GM18909 (cell line): ENCODE data around the gene DNAI4.
"Not testable (repeated sequence)": the region's sequence is repeated elsewhere in the genome, so short reads cannot be mapped to it uniquely, and the experiment has no call there.

Source experiments
- ATAC-seq: cut with Tn5 transposase; IDR thresholded peaks from one replicate; pipeline ENCODE4 v1.9.1; 2021; ENCODE audit warnings: mild to moderate bottlenecking; ENCODE audit not compliant: unreplicated experiment, poor library complexity

The DNAI4 gene

DNA sequence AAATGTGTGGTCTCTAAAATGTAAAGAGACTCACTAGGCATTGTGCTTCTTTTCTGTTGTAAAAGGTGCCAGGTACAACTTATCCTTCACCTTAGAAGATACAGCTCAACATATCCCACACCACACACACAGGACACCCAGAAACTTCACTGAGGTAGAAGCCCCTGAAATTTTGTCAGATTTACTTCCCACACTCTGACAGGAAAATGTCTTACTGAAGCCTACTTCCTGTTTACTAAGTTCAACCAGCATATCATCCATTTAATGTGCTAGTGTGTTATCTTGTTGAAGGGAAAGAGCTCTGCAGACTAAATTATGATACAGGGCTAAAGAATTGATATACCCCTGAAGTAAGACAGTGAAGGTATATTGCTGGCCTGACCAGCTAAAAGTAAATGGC is 83.7 kb downstream of the DNAI4 start:
- no peak for ATAC-seq

DNA sequence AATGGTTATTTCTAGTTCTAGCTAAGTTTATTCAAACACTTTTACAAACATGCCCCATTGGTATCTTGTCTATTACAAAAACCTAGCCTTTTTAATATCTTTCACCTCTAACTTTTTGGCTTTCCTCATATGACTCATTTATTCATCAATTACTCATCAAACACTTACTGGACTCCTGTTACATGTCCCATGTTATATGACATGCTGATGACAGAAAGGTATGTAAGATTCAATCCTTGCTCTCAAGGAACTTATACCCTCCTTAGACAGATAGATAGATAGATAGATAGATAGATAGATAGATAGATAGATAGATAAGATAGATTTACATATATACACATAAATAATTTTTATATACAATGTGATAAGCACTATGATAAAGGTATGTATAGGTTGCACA is 89.7 kb downstream of the DNAI4 start:
- no peak for ATAC-seq

DNA sequence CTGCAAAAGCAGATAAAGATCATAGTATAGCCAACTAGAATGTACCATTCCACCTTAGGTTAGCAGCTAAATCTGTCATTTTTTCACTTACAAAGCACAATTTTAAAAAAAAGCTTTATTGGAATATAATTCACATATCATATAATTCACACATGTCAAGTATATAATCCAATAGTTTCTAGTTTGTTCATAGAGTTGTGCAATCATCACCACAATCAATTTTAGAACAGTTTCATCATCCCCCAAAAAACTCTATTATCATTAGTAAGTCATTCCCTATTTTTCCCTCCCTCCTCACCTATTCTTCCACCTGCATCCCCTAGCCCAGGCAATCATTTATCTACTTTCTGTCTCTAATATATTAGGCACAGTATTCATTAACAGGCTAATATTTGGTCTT is 91.5 kb downstream of the DNAI4 start:
- ATAC-seq = no peak

DNA sequence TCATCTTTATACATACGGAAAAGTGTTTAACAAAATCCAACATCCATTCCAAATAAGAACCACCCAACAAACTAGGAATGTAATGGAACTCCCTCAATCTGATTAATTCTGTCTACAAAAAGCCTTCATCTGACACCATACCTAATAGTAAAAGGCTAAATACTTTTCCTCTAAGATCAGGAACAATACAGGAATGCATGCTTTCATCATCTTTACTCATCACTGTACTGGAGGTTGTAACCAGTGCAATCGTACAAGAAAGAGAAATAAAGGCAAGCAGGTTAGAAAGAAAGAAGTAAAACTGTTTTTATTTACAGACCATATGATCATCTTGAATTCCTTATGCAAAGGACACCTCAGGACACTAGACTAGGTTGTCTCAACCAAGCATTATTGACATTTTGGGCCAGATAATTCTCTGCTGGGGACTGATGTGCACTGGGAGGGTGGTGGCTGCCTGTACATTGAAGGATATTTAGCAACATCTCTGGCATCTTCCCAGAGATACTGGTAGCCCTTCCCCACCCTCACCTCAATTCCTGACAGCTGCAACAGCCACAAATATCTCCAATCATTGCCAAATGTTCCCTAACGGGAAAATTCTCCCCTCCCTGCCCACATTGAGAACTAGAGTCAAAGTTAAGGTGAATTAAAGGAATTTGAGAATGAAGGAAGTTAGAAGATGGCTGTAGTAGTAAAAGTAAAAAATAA is 93.0 kb downstream of the DNAI4 start:
- ATAC-seq = no peak

DNA sequence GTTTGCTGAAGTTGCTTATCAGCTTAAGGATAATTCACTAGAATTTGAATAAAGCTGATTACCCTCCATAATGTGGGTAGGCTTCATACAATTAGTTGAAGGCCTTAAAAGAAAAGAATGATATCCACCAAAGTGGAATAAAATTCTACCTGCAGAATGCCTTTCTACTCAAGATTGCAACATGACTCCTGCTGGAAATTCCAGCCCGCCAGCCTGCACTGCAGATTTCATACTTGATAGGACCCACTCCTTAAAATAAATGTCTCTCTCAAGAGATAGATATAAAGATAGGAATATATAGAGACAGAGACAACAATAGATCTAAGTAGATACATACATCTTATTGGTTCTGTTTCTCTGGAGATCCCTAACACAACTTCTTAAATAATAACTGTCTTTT is 99.9 kb downstream of the DNAI4 start:
- no peak for ATAC-seq

DNA sequence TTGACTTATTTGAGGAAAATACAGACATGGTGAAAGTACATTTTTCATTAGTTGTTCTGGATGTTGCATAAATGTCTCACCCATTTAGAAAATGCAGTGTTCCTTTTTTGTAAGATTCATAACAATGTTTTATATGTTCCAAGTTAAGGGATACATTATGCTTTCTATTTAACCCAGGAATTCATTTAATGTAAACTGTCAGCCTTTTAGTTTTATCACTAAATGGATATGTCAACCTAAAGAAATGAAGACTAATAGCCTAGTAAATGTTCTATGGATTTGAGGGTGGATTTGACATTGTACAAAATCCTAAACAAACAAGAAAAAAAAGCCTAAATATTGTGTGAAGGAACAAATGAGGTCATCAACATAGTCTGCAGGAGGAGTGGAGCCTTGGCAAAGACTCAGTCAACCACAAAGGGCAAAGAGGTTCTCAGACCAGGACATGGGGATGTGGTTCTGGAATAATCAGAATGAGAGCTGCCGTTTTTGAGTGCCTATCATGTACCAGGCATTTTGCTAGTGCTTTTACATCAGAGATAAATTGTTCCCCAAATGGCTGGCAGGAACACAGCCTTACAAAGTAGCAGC is 114.8 kb downstream of the DNAI4 start:
- no peak for ATAC-seq

DNA sequence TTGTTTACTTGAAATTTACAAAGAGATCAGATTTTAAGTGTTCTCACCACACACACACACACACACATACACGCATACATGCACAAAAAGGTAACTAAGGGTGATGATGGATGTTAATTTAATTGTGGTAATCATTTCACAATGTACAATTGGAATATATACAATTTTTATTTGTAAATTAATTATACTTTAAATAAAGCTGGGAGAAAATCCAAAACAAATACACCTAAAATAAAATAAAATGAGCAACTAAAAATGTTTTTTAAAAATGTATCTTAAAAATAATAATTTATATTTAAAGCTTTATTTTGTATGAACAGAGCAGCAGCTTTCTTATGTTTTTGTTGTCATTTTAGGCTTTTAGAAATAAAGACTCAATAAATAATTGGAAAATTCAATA is 115.4 kb downstream of the DNAI4 start:
- ATAC-seq = no peak

DNA sequence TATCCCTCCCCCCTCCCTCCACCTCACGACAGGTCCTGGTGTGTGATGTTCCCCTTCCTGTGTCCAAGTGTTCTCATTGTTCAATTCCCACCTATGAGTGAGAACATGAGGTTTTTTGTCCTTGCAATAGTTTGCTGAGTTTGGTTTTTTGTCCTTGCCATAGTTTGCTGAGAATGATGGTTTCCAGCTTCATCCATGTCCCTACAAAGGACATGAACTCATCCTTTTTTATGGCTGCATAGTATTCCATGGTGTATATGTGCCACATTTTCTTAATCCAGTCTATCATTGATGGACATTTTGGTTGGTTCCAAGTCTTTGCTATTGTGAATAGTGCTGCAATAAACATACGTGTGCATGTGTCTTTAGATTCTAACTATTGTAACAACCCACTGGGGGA is 128.8 kb downstream of the DNAI4 start:
- ATAC-seq = not testable (repeated sequence)

DNA sequence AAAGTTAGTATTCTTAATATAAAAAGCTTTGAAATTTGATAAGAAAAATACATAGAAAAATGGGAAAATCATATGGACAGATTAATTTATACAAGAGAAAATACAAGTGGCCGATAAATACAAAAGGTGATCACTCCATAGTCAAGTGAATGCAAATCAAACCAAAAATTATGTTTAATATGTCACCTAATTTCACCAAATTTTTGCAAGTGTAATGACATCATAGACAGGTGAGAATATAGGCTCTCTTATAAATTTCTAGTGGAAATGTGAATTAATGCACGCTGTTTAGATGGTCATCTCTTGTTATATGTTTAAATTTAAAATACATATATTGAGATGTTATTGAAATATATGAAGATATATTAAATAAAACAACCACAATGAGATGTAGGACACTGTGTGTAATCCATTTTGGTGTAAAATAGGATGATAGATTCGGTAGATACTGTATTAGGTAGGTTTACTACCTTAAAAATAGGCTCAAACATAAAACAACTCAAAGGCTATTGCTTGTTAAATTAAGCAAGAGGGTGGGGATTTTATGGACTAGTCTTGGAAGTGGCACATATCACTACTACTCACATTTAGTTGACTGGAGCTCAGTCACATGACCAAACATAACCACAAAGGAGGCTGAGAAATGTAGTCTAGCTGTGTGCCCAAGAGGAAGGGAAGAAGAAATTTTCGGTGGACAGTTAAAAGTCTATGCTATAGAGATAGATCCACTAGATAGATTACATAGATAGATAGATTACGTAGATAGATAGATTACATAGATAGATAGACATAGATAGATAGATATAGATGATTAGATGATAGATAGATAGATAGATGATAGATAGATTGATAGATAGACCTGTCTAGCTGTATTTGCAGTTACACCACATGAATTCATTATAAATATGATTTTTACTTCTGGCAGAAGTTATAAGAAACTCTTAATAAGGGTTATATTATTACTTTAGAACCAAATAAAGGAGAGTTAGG is 132.7 kb downstream of the DNAI4 start:
- no peak for ATAC-seq

DNA sequence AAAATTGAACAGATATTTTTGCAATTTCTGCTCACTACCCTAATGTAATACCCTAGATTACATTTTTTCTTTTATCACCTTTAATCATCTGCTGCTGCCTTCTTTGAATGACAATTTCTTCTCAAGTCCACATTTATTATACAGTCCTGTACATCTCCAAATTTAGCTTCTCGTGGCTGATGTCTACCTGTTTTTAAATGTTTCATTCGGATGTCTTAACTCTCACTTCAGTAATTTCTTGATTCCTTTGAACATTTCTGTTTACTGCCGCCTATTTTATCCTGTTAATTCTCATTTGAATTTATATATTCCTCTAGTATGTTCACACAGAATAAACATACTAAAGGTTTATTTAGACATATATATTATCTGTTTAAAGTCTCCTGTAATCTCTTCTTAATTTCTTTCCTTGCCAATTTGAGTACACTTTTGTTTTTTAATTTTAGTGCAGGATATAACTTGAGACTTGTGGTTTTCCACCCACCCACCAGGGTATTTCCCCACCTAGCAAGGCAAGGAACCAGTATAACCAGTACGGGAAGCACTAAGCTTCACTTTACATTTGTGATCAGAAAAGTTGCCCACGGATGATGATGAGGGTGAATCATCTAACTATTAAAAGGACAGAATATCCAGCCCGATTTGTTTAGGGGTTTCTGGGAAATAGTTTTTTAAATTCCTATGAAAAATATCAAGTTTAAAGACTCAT is 136.3 kb downstream of the DNAI4 start:
- ATAC-seq = peak; percentile 65

DNA sequence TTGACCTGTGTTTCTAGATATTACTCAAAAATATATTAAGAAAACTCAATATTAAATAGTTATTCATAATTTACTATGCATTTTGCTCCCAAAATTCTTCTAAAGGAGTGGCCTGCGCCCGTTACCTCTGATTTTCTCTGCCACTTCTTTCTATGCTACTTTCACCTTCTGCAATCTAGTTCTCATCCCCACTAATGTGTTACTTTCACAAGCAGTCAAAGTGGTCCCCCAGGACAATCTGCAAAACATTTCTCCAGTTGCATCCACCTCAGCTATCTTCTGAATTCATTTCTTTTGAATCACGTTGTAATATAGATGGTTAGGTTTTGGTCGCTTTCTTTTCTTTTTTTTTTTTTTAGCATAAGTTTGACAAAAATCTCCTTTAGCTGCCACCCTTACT is 137.0 kb downstream of the DNAI4 start:
- ATAC-seq = no peak

DNA sequence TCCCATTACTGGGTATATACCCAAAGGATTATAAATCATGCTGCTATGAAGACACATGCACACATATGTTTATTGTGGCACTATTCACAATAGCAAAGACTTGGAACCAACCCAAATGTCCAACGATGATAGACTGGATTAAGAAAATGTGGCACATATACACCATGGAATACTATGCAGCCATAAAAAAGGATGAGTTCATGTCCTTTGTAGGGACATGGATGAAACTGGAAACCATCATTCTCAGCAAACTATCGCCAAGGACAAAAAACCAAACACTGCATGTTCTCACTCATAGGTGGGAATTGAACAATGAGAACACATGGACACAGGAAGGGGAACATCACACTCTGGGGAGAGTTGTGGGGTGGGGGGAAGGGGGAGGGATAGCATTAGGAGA is 138.9 kb downstream of the DNAI4 start:
- ATAC-seq = not testable (repeated sequence)

DNA sequence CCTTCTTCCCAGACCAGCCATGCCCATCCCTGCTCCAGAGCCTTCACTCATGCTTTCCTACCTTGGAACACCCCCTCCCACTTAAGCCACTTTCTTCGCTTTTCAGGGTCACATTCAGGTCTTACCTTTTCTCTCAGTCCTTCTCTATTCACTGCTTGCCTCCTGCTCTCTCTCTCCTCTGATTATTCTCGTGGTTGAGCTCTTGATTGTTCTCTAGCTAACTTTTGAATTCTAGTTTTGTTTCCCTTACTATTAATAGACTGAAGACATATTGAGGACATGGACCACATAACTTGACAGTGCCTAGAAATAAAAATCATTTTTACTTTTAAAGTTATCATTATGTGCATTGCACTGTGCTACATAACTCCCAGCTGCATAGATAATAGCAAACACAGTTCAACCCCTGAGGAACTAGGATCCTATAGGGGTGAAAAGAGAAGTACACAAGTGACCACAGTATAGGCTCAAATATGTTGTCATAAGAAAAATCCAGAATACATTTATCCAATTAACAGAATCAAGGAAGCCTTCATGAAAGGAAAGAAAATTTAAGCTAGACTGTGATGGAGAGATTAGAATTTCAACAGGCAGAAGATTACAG is 145.1 kb downstream of the DNAI4 start:
- ATAC-seq = no peak

DNA sequence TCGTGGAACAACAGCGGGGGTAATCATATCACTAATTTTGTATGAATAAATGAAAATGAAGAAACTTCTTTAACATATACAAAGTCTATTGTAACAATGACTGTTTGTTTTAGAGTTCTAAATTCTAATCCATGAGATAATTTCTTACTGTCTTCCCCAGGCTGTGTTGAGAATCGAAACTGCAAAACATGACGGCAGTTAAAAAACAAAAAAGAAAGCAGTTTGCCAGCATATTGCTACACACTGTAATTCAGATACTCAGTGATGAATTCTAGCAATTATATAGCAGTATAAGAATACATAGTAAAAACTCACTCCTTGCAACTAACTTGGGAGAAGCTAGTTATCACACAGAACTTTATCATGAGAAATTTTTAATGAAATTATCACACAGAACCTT is 145.7 kb downstream of the DNAI4 start:
- ATAC-seq = no peak

DNA sequence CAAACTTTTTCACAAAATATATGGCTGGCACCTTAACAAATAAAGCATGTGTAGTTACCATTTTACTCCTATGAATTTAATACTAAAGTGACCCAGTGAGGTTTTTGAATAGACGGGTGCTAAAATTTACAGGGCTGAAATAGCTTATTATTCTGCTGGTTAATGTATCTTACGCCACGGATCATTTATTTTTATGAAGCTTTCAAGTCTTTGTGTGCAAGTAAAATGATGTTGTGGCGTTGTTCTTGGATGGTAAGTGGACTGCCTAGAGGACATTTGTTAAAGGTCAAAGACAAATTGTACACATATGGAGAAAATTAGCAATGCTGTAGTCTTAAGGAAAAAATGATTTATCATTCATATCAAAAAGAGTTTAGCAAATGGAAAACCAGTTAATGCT is 146.4 kb downstream of the DNAI4 start:
- ATAC-seq = no peak

DNA sequence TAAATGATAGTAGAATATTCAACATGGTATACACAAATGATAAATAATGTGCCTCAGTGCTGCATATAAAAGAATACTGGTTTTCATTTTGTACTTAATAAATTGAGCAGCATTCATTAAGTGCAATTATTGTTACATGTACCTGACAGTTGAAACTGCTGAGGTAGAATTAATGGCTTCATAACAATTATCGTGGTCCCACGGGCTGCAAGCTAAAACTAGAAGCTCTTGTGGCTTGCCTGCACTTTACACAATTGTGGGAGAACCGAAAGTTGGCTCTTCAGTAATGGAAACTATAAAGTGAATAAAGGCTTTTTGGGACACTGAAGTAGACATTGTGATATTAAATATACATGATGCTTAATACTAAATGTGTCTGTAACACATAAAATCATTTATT is 146.8 kb downstream of the DNAI4 start:
- ATAC-seq = no peak

DNA sequence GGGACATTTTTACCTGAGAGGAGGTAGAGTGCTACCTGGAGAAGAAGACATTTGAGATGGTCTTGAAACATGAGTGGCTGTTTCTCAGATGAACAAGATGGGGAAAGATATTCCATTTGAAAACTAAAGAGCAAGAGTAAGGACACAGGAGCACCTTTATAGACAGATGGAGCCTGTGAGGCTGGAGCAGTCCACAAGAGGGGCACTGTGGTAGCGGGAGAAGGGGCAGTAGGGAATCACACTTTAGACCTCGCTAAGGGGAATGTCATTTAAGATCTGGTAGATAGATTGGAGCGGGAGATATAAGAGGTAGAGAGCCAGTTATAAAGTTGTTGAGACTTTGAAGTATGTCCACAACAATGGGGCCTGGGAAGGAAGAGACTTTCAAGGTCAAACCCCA is 149.0 kb downstream of the DNAI4 start:
- ATAC-seq = no peak

DNA sequence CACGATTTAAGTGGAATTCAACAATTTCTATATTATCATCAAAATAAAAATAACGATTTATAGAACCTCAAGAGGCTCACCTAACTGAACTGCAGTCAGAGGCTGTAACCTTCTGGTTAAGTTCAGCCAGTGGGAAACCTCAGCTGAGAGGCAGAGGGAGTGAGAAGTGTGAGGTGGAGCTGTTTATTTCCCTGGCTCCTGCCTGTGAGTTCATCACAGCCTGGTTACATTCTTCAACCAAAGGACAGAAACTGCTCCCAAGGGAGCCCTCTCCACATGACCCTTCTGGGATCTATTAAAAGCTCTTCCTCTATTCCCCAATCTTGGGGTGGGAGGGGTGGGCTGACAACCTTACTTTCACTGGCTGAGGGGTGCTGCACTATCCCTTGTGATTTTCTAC is 150.2 kb downstream of the DNAI4 start:
- no peak for ATAC-seq

DNA sequence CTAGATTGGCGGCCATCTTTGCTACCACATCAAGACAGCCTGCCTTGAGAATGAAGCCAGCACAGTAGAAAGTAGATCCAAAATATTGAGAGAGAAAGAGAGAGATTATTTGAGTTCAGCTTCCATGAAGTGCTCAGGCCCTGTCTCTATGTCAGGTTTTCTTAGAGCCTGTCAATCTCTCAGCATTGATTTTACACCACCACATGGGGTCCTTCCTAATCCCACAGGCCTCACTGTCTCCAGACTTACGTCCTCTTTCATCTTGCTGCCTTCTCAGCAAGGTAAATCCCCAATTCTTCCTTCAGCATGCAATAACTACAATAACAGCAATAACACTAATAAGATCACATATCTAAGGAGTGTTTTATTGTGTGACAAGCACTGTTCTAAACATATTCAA is 151.4 kb downstream of the DNAI4 start:
- no peak for ATAC-seq

DNA sequence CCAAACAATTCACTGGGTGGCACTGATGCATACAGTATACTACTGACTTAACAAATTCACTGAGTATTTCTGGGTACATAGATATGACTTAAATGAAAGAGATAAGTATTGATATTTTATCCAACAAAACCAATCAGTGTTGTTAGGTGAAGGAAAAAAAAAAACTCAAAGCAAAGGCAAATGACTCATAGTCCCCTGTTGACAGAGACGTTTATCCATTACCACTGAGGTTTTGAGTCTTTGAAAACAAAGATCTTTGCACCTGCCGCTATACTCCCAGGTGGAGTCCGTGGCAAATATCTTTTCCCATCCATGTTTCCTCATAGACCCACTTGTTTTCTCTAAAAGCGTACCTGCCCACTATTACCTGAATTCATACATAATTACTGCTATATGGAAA is 154.0 kb downstream of the DNAI4 start:
- no peak for ATAC-seq
